NCI-H526 treated with DMSO at 0.1 percent for 48 hours (cell line): ENCODE measurements around the gene AGO4.
"Not testable (repeated sequence)": the region's sequence is repeated elsewhere in the genome, so short reads cannot be mapped to it uniquely, and the experiment has no call there.

Source experiments
- DNase-seq: peaks from one replicate; lab custom pipeline; 2025; lab: John Stamatoyannopoulos, UW

Gene AGO4

GRCh38 chr1:35810096-35810881, 2.5 kb downstream of the AGO4 start:
- no peak for DNase-seq

DNA sequence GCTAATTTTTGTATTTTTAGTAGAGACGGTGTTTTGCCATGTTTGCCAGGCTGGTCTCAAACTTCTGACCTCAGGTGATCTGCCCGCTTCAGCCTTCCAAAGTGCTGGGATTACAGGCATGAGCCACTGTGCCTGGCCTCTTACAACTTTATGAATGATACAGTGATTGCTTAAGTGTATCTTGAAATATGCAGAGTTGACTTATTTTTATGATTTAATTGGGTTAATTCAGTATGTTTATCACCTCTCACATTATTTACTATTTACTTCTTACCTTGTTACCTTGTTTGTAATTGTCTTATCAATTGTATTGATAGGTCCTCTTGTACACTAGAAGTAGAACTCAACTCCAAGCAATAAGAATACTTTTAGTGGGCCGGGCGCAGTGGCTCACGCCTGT, 4.9 kb downstream of the AGO4 start:
- DNase-seq = not testable (repeated sequence)

GRCh38 chr1:35825255-35825654, 17.4 kb downstream of the AGO4 start:
- DNase-seq = no peak

DNA sequence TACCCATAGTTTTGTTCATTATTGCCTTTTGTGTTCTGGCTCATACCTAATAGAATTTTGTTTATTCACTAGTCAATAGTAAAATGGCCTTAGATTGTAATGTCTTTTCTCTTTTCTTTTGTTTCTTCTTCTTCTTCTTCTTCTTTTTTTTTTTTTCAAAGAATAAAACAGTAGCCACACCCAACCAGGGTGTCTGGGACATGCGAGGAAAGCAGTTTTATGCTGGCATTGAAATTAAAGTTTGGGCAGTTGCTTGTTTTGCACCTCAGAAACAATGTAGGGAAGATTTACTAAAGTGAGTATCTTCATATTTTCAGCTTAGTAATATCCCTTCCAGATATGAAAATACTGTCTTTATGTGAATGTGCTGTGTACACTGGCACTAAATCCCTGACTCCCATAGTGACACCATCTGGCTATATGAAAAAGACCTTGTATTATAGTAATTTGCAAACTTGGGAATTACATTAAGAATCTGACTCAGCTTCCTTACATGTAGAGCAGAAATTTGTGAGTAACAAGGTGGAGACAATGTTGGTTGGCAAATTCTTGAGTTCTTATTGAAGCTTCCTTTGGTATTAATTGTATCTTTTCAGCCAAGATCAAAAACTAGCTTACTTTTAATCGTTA, 24.6 kb downstream of the AGO4 start:
- DNase-seq = no peak

- DNase-seq = no peak
Observed at GRCh38 chr1:35833395-35833794, 25.6 kb downstream of the AGO4 start.

GRCh38 chr1:35834218-35834617, 26.4 kb downstream of the AGO4 start:
- DNase-seq = no peak

DNA sequence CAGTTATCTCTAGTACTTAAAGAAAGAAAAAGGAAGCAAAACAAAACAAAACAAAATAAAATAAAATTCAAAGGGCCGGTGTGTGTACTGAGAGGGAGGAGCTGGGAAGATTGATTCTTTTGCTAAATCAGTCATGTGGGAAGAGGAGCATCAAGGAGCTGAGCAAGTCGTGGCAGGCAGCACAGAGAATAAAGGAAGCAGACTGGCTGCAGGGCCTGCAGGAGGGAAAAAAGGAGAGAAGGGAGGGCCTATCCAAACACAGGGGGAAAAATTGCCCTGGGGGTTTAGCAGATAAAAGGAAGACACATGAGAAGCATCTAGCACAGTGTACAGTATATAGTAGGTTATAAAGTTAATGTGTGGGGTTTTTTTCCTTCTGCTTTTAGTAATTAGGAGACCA, 27.6 kb downstream of the AGO4 start:
- peak; percentile 11 for DNase-seq

DNA sequence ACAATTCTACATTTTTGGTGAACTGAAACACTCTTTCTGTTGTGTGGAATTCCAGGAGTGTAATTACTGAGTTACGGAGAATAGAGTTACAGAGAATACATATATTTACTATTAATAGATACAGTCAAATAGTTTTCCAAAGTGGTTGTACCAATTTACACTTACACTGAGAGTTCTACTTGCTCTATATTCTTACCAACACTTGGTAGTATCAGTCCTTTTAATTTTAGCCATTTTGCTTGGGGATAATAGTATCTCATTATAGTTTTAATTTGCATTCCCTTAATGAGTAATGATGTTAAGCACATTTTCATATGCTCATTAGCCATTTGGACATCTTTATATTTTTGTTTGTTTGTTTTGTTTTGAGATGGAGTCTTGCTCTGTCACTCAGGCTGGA, 28.9 kb downstream of the AGO4 start:
- no peak for DNase-seq

GRCh38 chr1:35838693-35839245, 31.0 kb downstream of the AGO4 start:
- DNase-seq = no peak

GRCh38 chr1:35844826-35845225, 37.0 kb downstream of the AGO4 start:
- no peak for DNase-seq

DNA sequence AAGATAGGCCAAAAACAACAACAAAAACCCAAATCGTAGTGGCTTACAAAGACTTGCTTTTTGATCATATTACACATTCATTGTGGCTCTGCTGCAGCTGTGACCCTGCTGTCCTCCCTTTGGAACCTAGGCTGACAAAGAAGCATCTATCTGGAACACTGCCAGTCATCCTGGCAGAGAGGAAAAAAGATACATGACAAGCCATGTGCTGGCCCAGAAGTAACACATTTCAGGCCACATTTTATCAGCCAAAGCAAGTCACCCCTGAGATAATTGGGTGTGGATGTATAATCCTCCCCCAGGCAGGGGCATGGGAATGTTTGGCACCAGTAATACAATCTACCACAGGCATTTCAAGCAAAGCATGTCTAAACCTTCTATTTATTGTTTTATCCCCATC, 38.0 kb downstream of the AGO4 start:
- no peak for DNase-seq

DNA sequence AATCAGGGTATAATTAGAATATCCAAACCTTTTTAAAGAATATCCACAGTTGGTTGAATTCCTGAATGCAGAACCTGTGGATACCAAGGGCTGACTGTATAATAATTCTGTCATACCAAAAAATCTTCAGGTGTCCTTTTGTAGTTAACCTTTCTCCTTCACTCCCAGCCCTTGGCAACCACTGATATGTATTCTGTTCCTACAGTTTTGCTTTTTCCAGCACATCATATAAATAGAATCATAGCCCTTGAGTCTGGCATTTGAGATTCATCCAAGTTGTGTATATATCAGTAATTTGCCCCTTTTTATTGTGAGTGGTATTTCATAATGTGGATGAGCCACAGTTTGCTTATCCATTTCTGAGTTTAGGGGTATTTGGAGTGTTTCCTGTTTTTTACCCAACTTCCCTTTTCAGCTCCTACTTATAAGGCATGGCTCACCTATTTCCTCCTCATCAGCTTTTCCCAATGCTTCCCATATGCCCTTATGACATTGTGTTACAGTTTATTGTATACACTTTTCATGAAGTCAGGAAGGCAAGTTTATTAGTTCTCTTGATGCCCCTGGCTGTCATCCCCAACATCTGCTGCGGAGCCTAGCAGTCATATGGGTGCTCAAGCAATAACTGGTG, 40.2 kb downstream of the AGO4 start:
- no peak for DNase-seq

DNA sequence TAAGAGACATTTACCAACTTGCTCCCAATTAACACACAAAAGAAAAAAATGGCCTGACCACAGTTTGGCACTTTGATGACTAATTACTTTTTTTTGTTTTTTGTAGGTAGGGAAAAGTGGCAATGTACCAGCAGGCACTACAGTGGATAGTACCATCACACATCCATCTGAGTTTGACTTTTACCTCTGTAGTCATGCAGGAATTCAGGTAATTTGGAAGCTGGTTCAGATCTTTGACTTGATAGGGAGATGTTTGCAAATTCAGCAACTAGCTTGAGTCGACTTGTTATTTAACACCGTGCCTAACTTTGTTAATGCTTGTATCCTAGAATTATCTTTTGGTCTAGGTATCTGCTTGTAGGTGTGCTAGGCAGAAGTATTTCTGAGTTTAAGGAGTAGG, 42.2 kb downstream of the AGO4 start:
- no peak for DNase-seq

DNA sequence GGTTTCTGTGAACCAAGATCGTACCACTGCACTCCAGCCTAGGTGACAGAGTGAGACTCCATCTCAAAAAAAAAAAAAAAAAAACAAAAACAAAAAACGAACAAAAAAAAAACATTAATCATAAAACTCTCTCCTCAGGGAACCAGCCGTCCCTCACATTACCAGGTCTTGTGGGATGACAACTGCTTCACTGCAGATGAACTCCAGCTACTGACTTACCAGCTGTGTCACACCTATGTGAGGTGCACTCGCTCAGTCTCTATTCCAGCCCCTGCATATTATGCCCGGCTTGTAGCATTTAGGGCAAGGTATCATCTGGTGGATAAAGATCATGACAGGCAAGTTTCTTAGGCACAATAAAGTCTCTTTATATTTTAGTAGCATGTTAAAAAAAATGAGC, 42.9 kb downstream of the AGO4 start:
- DNase-seq = no peak

DNA sequence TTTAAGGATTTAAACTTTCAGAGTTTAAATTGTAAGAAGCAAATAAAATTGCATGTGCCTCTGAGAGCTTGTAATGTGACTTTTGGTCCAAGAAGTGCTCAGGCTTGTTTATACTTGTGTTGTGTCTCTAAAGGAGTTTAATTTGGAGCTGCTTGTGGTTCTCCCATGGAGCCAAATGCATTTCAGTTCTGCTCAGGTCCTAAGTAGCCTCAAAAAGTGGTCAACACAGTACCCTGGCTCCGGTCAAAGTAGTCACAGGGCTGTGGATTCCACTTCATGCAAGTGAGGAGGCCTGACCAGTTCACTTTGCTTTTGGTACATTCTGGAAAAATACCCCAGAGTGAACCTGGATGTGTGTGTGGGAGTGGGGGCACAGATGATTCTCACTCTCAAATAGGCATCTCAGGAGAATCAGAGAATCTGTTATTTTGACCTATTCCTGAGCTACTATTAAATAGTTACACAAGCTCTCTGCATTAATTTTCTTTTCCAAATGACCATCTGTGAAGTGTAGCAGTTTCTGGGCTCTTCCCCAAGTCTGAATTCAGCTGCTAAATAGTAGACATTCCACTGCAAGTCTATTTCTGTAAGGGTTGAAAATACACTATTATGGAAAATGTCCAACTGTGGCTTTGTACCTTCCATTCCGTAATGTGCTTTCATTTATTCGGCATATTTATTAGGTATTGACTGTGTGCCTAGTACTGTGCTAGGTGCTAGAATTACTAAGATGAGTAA, 43.5 kb downstream of the AGO4 start:
- no peak for DNase-seq

GRCh38 chr1:35852241-35852640, 44.4 kb downstream of the AGO4 start:
- DNase-seq = no peak

DNA sequence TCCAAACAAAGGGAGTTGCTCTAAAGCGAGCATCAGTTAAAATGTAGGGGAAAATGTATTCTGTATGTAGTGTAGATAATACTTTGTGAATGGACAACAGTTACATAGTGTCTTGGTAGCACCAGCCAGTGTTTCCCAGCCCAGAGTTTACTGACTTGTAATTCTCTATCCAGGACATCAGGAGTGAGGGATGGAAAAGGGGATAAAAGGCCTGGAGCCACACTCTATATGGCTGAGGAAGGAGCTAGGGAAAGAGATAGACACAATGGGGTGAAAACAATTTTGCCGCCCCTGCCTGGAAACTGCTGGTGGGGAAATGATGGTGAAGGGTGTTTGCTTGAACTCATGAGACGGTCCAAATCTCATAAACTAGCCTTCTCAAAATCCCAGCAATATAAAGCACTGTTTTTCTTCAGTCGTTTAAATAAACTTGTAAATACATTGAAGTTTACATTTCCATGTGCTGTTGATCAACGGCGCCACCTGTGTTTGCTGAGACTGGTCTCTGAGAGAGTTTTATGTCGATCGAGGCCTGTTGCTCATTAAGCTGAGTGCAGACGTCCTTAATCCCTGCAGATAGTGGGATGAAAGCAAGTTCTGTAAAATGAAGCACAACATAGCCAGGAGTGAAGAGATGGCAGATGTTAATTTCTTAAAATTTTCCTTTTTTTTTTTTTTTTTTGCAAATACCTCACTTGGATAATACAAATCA, 47.3 kb downstream of the AGO4 start:
- peak; percentile 39 for DNase-seq

DNA sequence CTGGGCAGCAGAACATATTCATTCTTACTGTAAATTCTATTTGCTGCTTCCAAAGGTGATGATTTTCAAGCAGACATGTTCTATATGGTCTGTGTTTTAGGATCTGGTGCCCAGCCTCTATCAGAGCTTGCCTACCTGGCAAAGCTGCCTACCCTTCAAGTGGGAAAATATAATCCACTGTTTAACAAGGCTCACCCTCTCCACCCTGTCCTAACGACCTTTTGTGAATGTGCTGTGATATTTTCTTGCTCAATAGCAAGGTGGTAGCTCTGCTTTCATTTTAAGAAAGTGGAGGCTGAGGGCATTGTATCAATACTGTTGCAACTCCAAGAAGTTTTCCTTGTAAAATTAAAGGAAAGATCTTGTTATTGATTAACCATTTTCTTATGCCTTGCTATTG, 49.1 kb downstream of the AGO4 start:
- no peak for DNase-seq

DNA sequence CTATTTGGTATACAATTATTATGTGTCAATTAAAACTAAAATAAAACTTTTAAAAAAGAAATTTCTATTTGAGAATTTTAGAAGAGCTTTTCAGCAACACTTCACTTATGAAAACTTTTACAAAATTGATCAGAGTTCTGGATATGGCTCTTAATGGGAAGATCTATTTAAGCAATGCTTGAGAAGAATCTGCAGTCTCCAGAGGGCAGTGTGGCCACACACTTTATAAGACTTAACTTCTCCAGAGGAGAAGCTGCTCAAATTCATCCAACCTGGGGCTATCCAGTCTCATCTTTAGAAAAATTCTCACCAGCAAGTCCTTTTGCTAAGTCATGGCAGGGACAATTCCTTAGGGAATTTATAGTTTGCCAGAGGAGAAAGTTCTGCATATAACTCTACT, 50.0 kb downstream of the AGO4 start:
- no peak for DNase-seq

DNA sequence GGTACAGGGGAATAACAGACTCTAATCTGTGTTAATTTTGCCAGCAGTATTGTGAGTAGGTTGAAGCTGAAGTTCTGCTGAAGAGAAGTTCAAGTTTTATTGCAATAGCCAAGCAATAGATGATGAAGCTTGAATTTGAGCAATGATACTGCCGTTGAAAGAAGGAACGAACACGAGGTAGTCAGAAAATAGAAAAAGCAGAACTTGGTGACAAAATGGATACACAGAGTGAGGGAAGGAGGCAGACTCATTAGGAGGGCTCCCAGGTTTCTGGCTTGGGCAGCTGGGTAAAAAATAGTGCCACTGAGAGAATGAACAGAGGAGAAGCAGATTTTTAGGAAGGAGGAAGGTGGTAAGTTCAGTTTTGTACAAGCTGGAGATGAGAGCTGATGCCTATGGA, 52.9 kb downstream of the AGO4 start:
- DNase-seq = no peak

DNA sequence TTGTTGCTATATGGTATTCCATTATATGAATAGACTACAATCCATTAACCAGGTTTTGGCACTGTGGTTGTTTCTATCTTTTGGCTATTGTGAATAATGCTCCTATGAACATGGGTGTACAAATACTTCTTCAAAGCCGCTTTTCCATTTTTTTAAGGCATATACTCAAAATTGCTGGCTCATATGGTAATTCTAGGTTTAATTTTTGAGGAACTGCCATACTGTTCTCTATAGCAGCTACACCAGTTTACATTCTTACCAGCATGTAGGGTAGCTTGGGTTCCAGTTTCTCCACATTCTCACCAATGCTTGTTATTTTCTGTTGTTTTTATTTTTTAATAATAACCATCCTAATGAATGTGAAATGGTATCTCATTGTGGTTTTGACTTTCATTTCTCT, 55.3 kb downstream of the AGO4 start:
- no peak for DNase-seq
